Activated gamma-delta T cell treated with Interleukin-2 at 50 U/mL for 16 hours (primary cell): ENCODE results near the gene COPS8.

Experiments used
- DNase-seq: peaks from one replicate; pipeline ENCODE4 v3.0.0-alpha.2; 2020

Gene COPS8

DNA sequence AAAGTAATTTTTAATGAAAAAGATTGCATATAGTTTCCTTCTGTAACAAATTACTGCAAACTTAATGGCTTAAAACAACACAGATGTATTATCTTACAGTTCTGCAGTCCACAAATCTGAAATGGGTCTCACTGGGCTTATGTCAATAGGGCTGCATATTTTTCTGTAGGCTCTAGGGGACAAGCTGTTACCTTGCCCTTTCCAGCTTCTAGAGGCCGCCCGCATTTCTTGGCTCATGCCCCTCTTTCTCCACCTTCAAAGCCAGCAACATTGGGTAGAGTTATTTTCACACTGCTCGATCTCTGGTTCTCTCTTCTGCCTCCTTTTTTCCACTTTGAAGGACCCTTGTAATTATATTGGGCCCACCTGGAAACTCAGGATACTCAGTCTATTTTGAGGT is 16.7 kb downstream of the COPS8 start:
- DNase-seq, result no peak

DNA sequence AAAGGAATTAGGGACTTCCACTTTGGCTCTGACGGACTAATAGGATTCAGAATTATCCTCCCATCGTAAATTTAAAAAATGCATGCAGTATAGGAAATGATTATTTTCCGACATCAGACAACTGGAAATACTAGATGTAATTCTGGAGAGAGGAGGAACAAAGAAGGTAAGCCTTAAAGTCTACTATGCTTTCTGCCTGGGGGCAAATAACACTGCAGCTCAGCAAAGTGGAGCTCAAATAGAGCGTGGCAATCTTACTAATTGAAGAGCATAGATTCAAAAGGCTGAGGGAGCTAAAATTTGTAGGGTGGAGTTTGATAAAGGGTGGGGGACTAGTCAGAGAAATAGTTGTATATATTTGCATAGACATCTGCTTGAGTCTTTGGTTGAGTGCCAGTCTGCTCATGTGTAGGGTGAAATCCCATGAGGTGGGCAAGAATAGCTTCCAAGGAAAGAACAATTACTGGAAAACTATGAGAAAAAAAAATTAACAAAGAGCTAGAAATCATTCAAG is 23.8 kb downstream of the COPS8 start:
- DNase-seq, result no peak

DNA sequence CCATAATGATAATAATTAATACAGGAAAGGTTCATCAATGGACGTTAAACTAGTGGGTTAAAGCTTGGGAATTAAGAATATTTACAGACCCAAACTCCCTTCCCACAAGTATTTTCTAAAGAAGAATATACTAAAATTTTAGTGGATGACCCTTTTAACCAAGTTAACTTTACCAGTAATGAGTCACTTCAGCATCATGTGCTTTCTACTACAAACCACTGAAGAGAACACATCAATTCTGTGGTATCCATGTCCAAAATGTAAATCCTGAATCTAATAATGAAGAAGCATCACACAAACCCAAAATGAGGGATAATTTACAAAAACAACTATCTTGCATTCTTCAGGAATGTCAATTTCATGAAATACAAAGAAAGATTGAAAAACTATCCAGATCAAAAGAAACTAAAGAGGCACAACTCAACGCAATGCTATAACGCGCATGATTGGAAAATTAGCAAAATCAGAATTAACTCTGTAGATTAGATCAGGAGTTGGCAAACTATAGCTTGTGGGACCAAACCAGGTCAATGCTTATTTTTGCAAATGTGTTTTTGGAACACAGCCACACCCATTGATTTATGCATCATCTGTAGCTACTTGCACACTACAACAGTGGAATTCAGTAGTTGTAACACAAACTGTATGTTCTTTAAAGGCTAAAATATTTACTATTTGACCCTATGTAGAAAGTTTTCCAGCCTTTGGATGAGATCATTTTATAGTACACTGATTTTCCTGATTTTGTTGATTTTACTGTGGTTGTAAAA is 27.5 kb downstream of the COPS8 start:
- no peak for DNase-seq

DNA sequence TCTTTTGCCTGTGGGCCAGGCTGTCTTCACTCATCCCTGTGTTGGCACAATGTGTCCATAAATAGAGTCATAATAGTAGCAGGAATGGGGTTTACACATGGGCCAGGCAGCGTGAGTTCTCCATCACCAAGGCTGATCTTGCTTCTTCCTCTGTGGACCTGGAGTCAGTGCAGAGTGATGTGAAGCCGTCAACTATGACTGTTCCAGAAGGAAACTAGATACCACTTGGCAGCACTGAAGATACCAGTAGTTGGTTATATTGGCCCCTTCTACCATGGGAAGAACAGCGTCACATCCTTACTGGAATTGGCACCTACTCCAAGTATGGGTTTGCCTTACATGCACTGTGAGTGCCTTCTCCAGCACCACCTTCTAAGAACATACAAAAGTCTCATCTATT is 30.2 kb downstream of the COPS8 start:
- DNase-seq, result no peak

DNA sequence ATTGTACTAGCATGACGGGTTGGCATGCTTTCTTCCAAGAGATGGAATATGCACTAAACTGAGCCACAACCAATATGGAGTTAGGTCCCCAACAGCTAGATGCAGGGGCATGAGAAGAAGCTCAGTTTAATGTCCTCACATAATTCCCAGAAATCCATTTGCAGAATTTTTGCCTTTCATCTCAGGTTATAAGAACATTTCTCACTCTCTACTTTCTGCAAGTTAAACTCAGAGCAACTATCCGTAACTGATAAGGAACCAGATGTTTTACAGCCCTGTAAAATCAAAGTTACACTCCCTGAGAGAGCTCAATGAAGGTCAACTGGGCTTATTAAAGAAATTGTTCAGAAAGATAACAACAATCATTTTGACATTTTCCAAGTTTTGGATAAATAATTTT is 30.7 kb downstream of the COPS8 start:
- no peak for DNase-seq

DNA sequence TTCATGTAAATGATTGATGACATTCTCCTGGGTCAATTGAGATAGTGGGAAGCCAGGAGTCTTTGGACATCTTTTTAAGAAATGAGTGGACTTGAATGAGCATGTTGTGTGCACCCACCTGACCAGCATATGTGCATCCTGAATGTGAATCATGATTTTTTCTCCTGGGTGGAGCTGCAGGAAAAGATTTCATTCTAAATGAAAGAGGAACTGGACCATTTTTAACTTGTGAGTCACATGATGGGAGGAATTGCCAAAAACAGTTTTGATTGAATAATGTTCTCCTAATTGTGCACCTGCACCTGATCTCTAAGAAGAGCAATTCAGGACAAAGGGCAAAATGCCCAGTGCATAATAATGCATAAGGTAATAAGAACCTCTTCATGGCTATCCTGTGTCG is 32.3 kb downstream of the COPS8 start:
- DNase-seq, result no peak

DNA sequence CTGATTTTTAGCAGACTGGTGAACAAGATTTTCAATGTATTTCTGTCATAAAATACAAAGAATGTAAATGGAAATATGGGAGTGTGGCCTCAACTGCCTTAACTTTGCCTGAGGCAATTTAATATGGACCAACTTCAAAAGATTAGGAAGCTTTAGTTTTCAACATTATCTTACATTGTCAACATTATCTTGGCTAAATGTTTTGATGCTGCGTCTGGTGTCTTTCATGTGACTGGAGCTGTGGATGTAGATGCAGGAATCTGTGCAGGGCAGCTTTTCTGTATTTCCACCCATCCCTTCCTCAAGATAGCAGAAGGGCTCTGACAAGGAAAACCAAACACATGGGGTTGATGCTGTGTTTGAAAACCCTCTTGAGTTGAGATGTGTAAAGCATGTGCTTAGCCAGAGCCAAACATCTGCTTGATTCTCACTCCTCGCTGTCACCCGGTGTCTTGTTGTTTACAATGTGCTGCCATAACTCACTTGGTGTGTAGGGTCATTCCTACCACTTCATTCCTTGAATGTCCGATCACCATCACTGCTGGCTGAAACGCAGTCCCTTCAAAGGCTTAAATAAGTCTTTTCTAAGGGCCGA is 33.0 kb downstream of the COPS8 start:
- no peak for DNase-seq

DNA sequence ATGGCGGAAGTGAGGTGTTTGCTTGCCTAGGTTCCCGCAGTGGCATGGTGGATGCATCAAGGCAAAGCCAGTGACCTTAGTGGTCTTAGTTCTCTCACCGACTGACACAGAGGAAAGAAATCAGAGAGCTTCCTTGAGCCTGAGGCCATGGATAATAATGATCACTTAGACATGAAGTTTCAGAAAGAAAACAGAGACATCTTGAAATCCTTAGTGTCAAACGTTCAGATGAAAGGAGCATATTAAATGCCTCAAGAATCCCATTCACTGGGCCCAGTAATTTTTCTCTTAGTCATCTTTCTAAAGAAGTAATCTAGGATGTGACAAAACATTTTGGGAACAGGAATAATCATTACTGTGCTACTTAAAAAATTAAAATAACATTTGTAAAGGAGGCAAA is 35.2 kb downstream of the COPS8 start:
- DNase-seq, result no peak

DNA sequence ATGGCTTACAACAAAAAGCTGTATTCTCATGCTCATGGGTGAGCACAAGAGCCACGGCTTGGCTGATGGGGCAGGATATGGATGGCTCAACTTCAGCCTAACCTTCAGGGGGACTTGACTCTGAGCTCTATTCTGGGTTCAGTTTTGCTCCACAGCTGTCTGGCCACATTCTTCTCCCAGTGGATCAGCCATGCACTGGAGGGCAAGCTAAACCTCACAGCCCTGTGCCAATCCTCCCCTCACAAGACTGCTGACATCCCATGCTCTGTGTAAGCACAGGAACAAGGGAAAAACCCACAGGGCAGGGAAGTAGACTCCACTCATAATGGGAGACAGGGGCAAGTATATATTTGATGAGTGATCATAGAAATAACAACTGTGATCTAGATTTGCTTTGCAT is 35.6 kb downstream of the COPS8 start:
- no peak for DNase-seq

DNA sequence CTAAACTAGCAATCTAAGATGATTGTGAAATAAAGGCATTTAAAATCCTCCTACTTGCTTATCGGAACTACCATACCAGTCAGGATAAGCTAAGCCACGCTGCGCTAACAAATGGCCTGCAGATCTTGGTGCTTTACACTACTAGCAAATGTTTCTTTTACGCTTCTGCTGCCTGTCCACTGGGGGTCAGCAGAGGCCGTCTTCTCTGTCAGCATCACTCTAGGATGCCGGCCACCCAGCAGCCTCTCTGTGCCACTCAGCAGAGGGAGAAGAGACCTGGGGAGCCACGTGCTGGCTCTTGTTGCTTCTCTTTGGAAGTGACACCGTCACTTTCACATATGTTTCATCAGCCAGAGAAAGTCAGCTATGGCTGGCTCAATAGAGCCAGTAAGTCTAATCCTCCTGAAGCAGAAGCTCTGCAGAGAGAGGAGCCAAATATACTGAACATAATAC is 36.6 kb downstream of the COPS8 start:
- DNase-seq, result peak; percentile 8

DNA sequence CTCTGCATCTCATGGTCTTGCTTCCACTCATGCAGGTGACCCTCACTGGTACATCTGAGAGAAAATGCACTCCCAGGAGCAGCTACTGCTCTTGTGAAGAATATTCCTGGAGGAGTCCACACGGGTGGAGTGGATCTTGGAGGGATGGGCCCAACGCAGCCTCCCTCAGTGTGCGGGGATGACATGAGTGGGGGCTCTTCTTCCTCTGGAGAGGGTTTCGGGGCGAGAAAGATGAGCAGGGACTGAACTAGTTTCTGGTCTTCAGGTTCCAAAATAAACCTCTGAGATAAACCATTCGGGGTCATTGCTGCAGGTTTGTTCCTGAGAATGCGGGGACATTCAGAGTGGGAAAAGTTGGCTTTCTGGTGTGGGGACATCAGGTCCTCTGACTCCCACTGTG is 39.1 kb downstream of the COPS8 start:
- no peak for DNase-seq

DNA sequence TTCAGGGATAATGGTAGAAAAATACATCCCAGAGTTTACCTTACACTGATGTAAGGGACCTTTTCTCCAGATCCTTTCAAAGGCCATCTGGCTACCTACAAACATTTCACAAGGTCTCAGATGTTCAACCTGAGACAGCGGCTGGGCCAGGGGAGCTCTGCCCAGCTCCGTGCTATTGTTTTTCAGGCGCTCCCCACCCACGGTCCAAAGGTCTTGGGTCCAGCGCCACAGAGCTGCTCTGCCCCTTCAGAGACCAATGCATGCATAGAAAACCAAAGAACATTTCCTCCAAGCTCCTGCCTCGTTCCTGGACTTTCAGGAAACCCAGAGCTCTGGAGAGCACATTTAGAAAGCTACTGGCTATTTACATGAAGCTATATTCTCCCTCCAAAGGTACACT is 40.3 kb downstream of the COPS8 start:
- no peak for DNase-seq

DNA sequence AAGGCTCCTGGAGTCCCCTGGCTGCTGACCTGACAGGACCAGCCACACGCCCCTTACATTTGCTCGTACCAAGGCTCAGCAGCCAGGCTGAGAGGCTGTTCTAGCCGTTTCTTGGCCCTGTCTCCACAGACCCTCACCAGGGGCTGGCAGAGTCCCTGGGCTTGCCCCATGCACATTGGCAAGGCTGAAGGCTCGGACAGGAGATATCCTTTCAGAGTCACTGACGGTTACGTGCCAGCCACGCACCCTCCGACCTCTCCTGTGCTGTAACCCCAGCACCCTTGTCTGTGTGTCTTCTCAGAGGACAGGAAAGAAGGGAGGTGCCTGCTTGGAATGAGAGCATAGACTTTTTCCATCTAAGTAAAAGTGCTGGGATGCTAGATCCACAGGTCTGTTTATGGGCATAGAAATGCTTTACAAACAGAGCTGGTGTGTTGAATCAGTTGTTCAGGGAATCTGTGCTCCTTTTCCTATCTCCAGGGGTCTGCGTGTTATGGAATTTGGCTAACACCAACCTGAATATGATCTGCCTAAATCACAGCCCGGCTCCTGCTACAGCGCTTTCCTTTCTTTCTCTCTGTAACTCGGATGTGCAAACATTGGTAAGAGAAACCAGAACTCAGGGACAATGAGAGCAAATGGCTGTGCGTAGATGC is 41.0 kb downstream of the COPS8 start:
- no peak for DNase-seq

DNA sequence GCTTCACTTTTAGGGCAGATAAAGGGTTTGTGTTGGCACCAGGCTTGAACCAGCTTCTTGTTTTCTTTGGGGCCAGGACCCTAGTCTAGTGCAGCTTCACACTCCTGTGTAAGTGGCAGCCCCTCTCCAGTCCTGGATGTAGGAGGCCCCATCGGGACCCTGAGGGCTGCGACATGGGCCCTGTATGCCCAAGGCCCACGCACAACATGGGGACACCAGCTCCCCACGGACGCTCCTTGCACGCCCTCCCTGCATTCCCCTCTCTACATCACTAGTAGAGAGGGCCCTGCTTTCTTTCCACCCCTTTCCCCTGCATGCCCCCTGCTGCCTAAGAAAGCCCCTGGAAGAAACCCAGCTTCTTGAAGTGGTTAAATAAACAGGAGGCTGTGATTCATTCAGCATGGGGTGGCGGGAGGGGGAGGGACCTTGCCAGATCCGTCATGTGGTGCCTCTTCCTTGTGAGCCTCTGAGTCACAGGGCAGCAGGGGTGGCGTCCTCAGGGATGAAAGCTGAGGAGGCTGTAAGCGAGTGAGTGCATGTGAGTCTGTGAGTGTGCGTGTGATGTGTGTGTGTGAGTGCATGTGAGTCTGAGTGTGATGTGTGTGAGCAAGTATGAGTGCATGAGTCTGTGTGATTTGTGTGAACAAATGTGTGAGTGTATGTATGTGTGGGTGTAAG is 42.5 kb downstream of the COPS8 start:
- DNase-seq, result peak; percentile 4

DNA sequence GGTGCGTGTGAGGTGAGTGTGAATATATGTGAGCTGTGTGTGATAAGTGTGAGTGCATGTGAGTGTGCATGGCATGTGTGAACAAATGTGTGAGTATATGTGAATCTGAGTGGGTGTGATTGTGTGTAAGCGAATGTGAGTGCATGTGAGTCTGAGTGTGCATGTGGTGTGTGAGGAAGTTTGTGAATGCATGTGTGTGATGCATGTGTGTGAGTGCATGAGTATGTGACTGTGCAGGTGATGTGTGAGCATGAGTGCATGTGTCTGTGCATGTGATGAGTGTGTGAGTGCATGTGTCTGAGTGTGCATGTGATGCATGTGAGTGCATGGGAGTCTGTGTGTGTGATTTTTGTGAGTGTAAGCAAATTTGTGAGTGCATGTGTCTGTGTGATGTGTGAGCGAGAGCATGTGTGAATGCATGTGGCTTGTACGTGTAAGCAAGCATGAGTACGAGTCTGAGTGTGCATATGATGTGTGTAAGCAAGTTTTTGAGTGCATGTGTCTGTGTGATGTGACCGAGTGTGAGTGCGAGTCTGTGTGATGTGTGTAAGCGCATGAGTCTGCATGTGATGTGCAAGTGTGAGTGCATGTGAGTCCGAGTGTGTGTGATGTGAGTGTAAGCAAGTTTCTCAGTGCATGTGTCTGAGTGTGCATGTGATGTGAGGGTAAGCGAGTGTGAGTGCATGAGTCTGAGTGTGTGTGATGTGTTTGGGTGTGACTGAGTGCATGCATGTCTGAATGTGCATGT is 43.3 kb downstream of the COPS8 start:
- DNase-seq, result no peak

DNA sequence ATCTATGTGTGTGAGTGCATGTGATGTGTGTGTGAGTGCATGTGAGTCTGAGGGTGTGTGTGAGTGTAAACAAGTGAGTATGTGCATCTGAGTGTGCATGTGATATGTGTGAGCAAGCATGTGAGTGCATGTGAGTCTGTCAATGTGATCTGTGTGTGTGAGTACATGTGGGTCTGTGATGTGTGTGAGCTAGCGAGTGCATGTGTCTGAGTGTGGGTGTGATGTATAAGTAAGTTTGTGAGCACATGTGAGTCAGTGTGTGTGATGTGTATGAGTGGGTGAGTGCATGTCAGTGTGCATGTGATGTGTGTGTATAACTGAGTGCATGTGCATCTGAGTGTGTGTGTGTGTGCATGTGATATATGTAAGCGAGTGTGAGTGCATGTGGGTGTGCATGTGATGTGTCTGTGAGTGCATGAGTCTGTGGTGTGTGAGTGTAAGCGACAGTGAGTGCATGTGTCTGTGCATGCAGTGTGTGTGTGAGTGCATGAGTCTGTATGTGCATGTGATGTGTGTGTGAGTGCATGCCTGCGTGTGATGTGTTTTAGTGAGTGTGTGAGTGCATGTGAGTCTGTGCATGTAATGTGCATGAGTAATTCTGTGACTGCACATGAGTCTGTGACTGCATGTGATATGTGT is 44.1 kb downstream of the COPS8 start:
- DNase-seq, result no peak

DNA sequence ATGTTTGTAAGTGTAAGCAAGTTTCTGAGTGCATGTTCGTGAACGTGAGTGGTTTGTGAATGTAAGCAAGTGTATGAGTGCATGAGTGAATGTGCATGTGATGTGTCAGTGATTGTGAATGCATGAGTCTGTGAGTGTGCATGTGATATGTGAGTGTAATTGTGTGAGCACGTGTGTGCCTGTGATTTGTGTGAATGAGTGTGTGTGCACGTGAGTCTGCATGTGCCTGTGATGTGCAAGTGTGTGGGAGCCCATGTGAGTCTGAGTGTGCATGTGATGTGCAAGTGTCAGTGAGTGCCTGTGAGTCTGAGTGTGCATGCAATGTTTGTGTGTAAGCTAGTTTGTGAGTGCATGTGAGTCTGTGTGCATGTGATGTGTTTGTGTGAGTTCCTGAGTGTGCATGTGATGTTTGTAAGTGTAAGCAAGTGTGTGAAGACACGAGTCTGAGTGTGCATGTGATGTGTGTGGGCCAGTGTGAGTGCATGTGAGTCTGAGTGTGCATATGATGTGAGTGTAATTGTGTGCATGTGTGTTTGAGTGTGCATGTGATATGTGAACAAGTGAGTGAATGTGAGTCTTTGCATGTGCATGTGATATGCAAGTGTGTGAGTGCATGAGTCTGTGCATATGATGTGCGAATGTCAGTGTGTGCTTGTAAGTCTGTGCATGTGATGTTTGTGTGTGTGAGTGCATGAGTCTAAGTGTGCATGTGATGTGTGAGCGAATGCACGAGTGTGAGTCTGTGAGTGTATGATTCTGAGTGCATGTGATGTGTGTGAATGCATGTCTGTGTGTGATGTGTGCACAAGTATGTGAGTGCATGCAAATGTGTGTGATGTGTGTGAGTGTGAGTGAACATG is 45.1 kb downstream of the COPS8 start:
- DNase-seq, result no peak

DNA sequence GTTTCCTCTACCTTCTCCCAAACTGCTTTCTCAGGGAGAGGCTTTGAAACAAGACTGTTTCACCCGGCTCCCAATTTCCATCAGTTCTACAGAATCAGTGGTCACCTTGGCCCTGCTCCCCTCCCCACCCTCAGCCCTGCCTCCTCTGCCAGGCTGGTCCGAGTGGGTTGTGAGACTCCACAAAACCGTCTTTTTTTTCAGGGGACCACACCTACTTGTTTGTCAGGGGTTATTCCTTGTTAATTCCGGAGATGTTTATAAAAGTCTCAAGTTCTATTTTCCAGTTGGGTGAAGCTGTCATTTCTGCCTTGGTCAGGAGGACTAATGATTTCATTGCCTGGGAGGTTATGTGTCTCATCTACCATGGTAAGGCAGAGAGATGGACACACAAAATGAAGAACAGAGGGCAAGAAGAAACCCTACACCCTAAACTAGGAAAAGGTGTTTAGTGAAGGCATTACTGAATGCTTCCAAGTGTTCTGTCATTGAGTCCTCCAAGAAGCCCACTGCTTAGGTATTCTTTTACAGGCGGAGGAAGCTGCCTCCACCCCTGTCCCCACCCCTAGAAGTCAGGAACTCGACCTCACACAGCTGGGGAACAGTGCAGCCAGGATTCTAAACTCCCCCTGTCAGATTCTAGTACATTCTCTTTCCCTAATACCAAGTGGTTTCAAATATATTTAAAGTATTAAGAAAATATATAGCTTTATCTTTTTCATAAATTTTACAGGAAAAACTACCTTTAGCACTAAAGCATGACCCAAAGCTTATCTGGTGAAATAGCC is 46.3 kb downstream of the COPS8 start:
- DNase-seq, result no peak

DNA sequence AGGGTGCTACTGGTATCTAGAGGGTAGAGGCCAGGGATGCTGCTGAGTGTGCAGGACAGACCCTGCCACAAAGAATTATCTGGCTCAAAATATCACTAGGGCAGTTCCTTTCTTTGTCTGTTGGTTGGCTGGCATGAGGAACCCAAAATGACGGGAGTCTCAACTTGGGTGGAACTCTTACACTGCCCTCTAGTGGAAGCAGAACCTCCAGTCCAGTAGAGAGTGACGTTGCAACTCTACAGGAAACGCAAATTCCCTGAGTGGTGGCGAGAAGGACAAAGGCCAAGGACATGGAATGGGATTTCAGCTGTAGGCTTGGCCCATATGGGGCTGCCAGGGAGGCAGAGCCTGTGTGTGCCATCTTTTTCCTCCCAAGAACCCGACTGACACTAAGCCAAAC is 47.1 kb downstream of the COPS8 start:
- no peak for DNase-seq
